Activated naive CD4-positive, alpha-beta T cell treated with anti-CD3 and anti-CD28 coated beads for 36 hours (primary cell): ENCODE results near the gene CAPN12. TPM values are rescaled to one million over a fixed set of nuclear protein-coding genes. Genes with fewer than 3 reads are reported as not detected.
A peak's percentile ranks its signal among the peaks of the same experiment; 100 is the strongest.
"Not testable (repeated sequence)": the region's sequence is repeated elsewhere in the genome, so short reads cannot be mapped to it uniquely, and the experiment has no call there.

Experiments used
- CTCF ChIA-PET: fragments of 350-600 bp; sonication (Branson Sonifier 250); formaldehyde crosslinking; loops from one replicate; lab custom pipeline; 2021; ENCODE audit warnings: antibody characterized with exemption; lab: Charles Lee
- DNase-seq: peaks from one replicate; pipeline ENCODE4 v3.0.0-alpha.2; 2020
- H3K27ac Mint-ChIP-seq: one replicate; pipeline ENCODE4 v1.8.0; 2021; ENCODE audit warnings: mild to moderate bottlenecking, mixed read lengths
- H3K27me3 Mint-ChIP-seq: one replicate; pipeline ENCODE4 v1.8.0; 2021; ENCODE audit warnings: low read depth, mixed read lengths
- H3K36me3 Mint-ChIP-seq: one replicate; pipeline ENCODE4 v1.8.0; 2021; ENCODE audit warnings: low read depth, mixed read lengths
- H3K4me1 Mint-ChIP-seq: one replicate; pipeline ENCODE4 v1.8.0; 2021; ENCODE audit warnings: low read depth, mixed read lengths
- H3K4me3 Mint-ChIP-seq: one replicate; pipeline ENCODE4 v1.8.0; 2021; ENCODE audit warnings: mild to moderate bottlenecking, moderate library complexity, mixed read lengths
- H3K9me3 Mint-ChIP-seq: one replicate; pipeline ENCODE4 v1.8.0; 2021; ENCODE audit warnings: mixed read lengths
- intact Hi-C: fragments of 100-400 bp; cut with micrococcal nuclease; formaldehyde crosslinking; loops from one replicate; pipeline ENCODE4 v1.15.1; 2023
- total RNA-seq, 2 experiments: library from RNA; stranded (reverse); gene quantifications; one replicate each; pipeline ENCODE4 v1.2.3, GENCODE V29; 2021

Gene CAPN12, protein sequence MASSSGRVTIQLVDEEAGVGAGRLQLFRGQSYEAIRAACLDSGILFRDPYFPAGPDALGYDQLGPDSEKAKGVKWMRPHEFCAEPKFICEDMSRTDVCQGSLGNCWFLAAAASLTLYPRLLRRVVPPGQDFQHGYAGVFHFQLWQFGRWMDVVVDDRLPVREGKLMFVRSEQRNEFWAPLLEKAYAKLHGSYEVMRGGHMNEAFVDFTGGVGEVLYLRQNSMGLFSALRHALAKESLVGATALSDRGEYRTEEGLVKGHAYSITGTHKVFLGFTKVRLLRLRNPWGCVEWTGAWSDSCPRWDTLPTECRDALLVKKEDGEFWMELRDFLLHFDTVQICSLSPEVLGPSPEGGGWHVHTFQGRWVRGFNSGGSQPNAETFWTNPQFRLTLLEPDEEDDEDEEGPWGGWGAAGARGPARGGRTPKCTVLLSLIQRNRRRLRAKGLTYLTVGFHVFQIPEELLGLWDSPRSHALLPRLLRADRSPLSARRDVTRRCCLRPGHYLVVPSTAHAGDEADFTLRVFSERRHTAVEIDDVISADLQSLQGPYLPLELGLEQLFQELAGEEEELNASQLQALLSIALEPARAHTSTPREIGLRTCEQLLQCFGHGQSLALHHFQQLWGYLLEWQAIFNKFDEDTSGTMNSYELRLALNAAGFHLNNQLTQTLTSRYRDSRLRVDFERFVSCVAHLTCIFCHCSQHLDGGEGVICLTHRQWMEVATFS
- 1 to 10 TPM; 1.9 to 2.2 TPM for total RNA-seq

DNA sequence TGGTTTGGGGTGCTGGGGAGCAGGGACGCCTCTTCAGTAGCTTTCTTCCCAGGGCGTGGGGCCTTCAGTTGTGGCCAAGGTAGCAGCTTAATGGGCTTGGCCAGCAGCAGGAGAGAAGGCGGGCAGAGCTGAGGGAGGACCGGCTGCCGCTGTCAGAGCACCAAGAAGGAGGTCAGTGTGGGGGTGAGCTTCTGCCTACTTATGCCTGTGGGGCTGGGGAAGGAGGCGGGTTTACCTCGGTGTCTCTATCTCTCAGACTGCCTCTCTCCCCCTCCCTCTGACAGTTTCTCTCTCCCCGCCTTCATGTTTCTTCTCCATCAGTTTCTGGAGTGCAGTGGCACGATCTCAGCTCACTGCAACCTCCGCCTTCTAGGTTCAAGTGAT is at the start of gene CAPN12:
Gene CAPN12, minus strand, starts transcription at position 177 of the 384 bp plus-strand sequence. CDS start 309 bp downstream, outside the sequence.
- DNase-seq: no peak
- no peaks in the 10 kb centered on the region for H3K27me3 Mint-ChIP-seq
- no peaks in the 10 kb centered on the region for H3K36me3 Mint-ChIP-seq
- H3K27ac Mint-ChIP-seq: no peak within 1 kb of the TSS
- CTCF ChIA-PET: interaction anchor here (0.5 kb wide), 1 partner anchor 262 kb away, joined by 4 read pairs; no protein-coding TSS in a partner anchor
- no peaks in the 10 kb centered on the region for H3K9me3 Mint-ChIP-seq
- intact Hi-C loops: no loop called here
- no peaks in the 10 kb centered on the region for H3K4me1 Mint-ChIP-seq
- no peak within 1 kb of the TSS for H3K4me3 Mint-ChIP-seq

DNA sequence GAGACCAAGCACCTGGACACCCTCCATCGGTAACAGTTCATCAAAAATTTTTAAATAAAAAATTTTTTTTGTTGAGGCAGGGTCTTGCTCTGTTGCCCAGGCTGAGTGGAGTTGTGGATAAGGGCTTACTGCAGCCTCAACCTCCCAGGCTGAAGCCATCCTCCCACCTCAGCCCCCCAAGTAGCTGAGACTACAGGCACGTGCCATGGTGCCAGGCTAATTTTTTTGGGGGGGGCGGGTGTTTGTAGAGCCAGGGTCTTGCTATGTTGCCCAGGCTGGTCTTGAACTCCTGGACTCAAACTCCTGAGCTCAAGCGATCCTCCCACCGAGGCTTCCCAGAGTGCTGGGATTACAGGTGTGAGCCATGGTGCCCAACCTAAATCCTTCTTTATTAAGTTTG is 49.4 kb upstream of the CAPN12 start:
- Mint-ChIP-seq H3K9me3 (no peaks in the 10 kb centered on the region), H3K36me3 (no peaks in the 10 kb centered on the region), H3K4me1 (peaks cover 4% of the 10 kb centered on the region), H3K27me3 (no peaks in the 10 kb centered on the region), H3K27ac (no peak overlapping the region), H3K4me3 (no peak overlapping the region)
- CTCF ChIA-PET: no interaction called here
- DNase-seq: no peak
- intact Hi-C loops: no loop called here

DNA sequence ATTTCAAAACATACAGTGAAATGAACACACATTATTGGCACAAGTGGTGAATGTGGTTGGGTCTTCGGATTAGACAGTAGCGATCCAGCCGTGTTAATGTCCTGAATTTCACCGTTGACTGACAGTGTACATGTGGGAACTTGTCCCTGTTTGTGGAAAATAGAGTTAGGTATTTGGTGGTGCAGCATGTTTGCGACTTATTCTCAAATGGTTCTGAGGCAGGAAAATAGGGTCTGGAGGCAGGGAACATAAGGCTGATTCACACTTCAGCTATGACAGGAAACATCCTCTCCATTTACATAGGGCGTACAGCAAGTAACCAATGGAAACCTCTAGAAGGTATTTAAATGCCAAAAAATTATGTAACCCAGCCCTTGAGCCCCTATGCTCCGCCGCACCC is 48.9 kb upstream of the CAPN12 start:
- intact Hi-C loops: no loop called here
- H3K27me3 Mint-ChIP-seq: no peaks in the 10 kb centered on the region
- no peak overlapping the region for H3K27ac Mint-ChIP-seq
- no peaks in the 10 kb centered on the region for H3K36me3 Mint-ChIP-seq
- H3K4me1 Mint-ChIP-seq: peaks cover 4% of the 10 kb centered on the region
- DNase-seq: no peak
- no peaks in the 10 kb centered on the region for H3K9me3 Mint-ChIP-seq
- CTCF ChIA-PET: interaction anchor here (0.9 kb wide), 1 partner anchor 24 kb away, joined by 3 read pairs; no protein-coding TSS in a partner anchor
- H3K4me3 Mint-ChIP-seq: peak overlapping the region; percentile 36

DNA sequence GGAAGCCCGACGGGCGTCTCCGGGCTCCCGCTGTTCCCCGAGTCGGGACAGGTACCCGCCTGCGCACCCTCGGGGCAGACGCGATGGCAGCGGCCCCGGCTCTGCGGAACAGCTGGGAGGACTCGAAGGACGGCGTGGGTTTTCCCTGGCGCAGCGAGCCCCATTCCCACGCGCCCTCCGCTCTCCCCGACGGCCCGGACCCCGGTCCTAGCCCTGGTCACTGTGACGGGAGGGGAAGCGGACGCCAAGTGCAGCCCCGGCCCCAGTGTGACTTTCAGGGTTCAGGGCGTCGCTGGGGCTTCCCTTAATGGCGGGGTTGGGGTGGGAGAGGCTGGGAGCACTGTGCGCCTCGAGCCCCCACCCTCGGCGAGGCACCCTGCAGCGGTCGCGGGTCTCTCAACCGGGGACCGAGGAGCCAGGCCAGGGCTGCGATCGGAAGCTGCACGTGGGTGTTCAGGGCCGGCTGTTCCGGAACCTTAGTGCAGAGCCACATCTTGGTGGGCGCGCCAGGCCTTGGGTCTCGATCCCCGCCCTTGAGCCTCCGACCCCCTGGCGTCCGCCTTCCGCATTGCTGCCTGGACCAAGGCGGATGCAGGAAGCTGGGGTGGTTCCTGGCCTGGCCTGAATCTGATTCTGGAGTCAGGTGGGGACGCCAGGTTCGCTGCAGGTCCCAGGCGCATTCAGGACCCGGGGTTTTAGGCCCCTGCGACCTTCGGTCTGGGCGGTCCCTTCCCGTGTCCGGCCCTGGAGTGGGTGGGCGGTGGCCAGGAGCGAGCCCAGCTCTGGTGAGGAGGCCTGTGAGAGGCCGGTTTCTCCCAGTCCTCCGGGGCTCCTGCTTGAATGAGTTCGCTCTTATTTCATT is 48.2 kb upstream of the CAPN12 start:
- peak; percentile 50 for DNase-seq
- no peaks in the 10 kb centered on the region for H3K36me3 Mint-ChIP-seq
- CTCF ChIA-PET: interaction anchor here (0.9 kb wide), 1 partner anchor 23 kb away, joined by 3 read pairs; no protein-coding TSS in a partner anchor
- intact Hi-C loops: no loop called here
- H3K9me3 Mint-ChIP-seq: no peaks in the 10 kb centered on the region
- H3K27me3 Mint-ChIP-seq: no peaks in the 10 kb centered on the region
- H3K27ac Mint-ChIP-seq: no peak overlapping the region
- H3K4me3 Mint-ChIP-seq: peak overlapping the region; percentile 36
- H3K4me1 Mint-ChIP-seq: peaks cover 4% of the 10 kb centered on the region

DNA sequence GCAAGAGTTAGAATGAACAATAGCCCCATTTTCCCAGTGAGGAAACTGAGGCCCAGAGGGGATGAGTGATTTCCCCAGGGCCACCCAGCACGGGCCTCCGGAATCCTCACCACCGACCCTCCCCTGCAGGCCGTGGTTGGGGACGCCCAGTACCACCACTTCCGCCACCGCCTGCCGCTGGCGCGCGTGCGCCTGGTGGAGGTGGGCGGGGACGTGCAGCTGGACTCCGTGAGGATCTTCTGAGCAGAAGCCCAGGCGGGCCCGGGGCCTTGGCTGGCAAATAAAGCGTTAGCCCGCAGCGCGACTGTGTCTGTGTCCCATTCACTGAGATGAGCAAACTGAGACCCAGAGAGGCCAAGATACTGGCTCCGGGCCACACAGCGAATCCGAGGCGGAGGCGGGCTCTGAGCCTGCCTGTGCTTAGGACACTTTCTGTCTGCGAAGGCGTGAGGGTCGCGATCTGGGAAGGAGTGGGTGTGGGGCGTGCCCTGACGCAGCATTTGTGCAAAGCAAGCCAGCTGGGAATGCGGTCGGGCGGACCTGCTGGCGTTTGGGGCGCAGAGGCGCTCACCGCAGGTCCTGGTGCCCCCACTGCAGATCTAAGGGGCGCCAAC is 47.3 kb upstream of the CAPN12 start:
- intact Hi-C loops, H3K27me3 Mint-ChIP-seq, CTCF ChIA-PET, H3K36me3 Mint-ChIP-seq, H3K4me3 Mint-ChIP-seq, H3K4me1 Mint-ChIP-seq, H3K27ac Mint-ChIP-seq, DNase-seq, H3K9me3 Mint-ChIP-seq: not testable (repeated sequence)

DNA sequence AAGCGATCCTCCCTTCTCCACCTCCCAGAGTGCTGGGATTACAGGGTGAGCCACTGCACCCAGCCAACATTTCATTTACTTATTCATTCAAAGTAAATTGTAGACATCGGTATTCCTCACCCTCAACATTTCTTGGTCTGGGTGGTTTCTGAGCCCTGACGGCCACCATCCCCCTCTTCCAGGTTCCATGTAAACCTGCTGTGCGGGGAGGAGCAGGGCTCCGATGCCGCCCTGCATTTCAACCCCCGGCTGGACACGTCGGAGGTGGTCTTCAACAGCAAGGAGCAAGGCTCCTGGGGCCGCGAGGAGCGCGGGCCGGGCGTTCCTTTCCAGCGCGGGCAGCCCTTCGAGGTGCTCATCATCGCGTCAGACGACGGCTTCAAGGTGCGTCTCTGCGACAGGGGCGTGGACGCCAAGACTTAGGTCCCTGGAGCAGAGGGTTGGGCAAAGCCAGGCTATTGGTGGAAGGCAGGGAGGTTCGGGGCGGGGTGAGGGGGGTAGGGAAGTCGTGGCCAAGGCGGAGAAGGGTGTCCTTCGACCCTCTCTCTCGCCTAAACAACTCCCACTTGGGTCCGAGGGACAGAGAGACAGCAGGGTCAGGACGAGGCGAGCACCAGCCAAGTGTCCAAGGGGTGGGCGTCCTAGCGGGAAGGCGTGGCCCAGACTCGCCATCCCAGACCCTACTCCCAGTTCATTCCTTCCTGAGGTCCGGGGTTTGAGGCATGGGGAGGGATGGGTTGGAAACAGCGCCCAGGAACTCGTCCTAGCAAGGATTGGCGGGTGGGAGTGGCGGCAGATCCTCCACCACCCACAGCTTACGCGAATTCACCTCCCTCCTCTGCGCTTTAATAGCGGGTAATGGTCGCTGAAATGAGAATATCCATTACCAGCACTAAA is 46.5 kb upstream of the CAPN12 start:
- CTCF ChIA-PET, H3K36me3 Mint-ChIP-seq, intact Hi-C loops, H3K4me1 Mint-ChIP-seq, H3K27ac Mint-ChIP-seq, DNase-seq, H3K9me3 Mint-ChIP-seq, H3K4me3 Mint-ChIP-seq, H3K27me3 Mint-ChIP-seq: not testable (repeated sequence)

DNA sequence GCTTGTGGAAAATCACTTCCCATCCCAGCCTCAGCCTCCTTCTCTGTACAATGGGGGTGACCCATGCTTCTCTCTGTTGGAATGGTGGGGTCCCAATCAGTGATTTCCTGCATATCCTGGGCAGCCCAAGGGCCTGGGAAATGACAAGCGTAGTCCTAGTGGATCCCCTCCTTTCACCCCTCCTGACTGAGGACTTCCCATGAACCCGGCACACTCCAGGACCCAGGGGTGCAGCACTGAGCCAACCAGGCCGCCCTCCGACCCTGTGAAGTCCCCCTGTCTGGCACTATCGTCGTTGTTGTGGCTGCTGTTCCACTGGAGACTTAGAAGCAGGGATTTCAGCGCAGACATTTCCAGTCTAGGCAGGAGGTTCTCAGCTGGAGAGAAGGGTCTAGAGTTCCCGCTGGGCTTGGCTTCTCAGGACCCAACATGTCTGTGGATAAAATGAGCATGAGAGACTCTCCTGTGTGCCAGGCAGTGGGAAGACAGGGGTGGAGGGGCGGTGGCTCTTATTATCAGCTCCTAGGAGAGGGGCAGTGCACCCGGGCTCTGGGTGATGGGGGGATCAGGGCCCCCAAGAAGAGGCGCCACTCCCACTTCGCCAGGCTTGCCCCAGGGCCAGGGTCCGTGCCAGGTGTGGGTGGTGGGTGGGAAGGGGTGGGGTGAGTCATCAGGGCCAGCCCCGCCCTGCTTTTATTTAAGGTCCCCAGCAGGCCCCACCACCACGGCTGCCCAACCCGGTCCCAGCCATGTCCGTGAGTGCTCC is 44.4 kb upstream of the CAPN12 start, which contains the start of gene LGALS7B:
Gene LGALS7B, plus strand, starts transcription at position 723 of the 766 bp plus-strand sequence. Its CDS starts 27 bp downstream, at position 750.
- Mint-ChIP-seq H3K9me3 (no peaks in the 10 kb centered on the region), H3K36me3 (no peaks in the 10 kb centered on the region), H3K27ac (no peak within 1 kb of the TSS), H3K27me3 (no peaks in the 10 kb centered on the region), H3K4me1 (peaks cover 2% of the 10 kb centered on the region), H3K4me3 (no peak within 1 kb of the TSS)
- CTCF ChIA-PET: no interaction called here
- no peak for DNase-seq
- intact Hi-C loops: no loop called here

DNA sequence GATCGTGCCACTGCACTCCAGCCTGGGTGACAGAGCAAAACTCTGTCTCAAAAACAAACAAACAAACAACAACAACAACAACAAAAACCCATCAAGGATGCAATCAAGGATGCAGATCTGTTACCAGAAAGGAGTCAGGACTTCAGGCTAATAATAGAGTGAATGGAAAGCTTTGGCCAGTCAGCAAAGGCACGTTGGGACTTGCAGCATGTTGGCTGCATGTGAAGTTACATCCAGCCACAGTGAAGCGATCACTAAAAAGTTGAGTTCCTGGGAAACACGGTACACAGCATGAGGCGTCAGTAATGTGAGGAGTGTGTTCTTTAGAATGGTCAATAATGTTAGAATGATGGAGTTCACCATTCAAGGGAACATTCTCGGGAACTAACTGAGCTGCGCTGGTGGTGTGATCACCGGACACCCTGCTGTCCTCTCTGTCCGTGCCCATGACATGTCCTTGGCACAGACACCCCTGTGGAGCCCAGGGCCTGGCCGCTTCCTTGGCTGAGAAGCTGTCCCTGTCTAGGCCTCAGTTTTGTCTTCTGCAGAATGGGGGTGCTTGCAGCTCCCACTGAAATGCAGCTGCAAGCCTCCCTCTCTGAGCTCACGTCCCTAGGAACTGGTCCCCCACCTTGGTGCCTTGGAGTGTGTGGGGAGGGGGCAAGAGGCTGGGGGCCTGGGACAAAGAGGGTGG is 42.4 kb upstream of the CAPN12 start:
- no peaks in the 10 kb centered on the region for H3K27me3 Mint-ChIP-seq
- CTCF ChIA-PET: no interaction called here
- no peak overlapping the region for H3K4me3 Mint-ChIP-seq

DNA sequence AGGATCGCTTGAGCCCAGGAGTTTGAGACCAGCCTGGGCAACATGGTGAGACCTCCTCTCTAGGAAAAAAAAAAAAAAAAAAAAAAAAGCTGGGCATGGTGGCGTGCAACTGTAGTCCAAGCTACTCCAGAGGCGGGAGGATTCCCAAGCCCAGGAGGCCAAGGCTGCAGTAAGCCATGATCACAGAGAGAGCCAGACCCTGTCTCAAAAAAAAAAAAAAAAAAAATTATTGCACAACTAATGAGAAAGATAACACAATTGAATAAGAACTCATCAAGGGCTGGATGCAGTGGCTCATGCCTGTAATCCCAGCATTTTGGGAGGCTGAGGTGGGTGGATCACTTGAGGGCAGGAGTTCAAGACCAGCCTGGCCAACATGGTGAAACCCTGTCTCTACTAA is 41.8 kb upstream of the CAPN12 start:
- DNase-seq, intact Hi-C loops, H3K9me3 Mint-ChIP-seq, H3K36me3 Mint-ChIP-seq, H3K27ac Mint-ChIP-seq, H3K4me1 Mint-ChIP-seq, CTCF ChIA-PET, H3K4me3 Mint-ChIP-seq, H3K27me3 Mint-ChIP-seq: not testable (repeated sequence)

More for the DNA sequence above, 42.4 kb upstream of the CAPN12 start:
- Mint-ChIP-seq H3K9me3 (no peaks in the 10 kb centered on the region), H3K27ac (no peak overlapping the region), H3K4me1 (no peaks in the 10 kb centered on the region), H3K36me3 (no peaks in the 10 kb centered on the region)
- no peak for DNase-seq
- intact Hi-C loops: no loop called here

DNA sequence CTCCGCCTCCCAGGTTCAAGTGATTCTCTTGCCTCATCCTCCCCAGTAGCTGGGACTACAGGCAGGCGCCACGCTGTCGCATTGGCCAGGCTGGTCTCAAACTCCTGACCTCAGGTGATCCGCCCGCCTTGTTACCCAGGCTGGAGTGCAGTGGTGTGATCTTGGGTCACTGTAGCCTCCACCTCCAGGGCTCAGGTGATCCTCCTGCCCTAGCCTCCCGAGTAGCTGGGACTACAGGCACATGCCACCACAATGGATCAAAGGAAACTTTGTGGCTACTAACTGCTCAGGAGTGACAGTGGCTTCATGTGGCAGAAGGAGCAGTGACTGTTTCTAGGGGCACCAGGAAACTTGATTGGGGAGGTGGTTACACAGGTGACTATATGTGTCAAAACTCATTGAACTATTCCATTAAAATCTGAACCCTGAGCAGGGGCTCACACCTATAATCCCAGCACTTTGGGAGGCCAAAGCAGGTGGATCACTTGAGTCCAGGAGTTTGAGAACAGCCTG is 41.0 kb upstream of the CAPN12 start:
- Mint-ChIP-seq H3K4me3 (no peak overlapping the region), H3K27ac (no peak overlapping the region), H3K9me3 (no peaks in the 10 kb centered on the region), H3K4me1 (no peaks in the 10 kb centered on the region), H3K27me3 (no peaks in the 10 kb centered on the region), H3K36me3 (no peaks in the 10 kb centered on the region)
- CTCF ChIA-PET: no interaction called here
- intact Hi-C loops: no loop called here
- DNase-seq: no peak
